ENCODE data around the gene PRR33. TPM values are rescaled to one million over a fixed set of nuclear protein-coding genes. Genes with fewer than 3 reads are reported as not detected.

Gene PRR33
- total RNA-seq, 1 donor from 2014 or later = not detected

DNA sequence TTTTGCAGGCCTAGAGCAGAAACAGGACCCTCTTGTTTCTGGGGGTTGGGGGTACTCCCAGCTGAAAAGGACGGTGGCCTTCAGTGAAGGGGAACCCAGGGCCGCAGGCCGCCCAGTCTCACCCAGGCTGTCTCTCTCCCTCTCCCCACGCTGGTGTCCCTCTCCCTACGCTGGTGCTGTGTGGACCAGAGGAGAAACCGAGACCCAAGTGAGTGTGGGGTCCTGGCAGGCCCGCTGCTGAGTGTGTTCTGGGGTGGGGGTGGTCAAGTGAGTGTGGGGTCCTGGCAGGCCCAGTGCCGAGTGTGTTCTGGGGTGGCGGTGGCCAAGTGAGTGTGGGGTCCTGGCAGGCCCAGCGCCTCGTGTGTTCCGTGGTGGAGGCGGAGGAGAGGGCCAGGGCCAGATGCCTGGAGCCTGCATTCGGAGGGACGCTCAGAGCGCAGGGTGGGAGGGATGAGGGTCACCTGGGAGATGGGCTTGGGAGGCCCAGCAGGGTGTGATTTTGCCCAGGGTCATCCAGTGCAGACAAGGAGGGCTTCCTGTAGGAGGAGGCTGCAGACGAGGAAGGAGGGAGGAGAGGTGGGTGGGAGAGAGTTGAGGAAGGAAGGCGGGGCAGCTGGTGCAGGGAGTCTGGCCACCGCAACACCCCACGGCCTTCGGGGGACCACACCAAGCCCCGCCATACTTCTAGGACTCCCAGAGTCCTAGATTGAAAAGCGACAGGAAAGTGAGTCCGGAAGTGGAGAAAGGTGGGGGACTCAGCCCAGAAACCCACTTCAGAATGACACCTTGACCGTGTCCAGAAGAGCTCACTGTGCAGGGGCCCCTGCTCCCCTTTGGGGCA, 38.1 kb upstream of the PRR33 start:
- Mint-ChIP-seq H3K27ac (peak overlapping the region; percentile 94), H3K4me3 (no peak overlapping the region), H3K4me1 (peaks cover 47% of the 10 kb centered on the region), H3K27me3 (ENCODE audit: low read depth) (no peaks in the 10 kb centered on the region), H3K36me3 (no peaks in the 10 kb centered on the region), H3K9me3 (no peaks in the 10 kb centered on the region)
- DNase-seq (ENCODE audit: low spot score in 2 of 2, unreplicated experiment in 2 of 2) = peak in 1 of 2 experiments; percentile 31
- TF ChIP-seq, protein P1, sequence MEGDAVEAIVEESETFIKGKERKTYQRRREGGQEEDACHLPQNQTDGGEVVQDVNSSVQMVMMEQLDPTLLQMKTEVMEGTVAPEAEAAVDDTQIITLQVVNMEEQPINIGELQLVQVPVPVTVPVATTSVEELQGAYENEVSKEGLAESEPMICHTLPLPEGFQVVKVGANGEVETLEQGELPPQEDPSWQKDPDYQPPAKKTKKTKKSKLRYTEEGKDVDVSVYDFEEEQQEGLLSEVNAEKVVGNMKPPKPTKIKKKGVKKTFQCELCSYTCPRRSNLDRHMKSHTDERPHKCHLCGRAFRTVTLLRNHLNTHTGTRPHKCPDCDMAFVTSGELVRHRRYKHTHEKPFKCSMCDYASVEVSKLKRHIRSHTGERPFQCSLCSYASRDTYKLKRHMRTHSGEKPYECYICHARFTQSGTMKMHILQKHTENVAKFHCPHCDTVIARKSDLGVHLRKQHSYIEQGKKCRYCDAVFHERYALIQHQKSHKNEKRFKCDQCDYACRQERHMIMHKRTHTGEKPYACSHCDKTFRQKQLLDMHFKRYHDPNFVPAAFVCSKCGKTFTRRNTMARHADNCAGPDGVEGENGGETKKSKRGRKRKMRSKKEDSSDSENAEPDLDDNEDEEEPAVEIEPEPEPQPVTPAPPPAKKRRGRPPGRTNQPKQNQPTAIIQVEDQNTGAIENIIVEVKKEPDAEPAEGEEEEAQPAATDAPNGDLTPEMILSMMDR (IDR thresholded peaks at IDR 0.05; ENCODE audit: unreplicated experiment) = no peak

DNA sequence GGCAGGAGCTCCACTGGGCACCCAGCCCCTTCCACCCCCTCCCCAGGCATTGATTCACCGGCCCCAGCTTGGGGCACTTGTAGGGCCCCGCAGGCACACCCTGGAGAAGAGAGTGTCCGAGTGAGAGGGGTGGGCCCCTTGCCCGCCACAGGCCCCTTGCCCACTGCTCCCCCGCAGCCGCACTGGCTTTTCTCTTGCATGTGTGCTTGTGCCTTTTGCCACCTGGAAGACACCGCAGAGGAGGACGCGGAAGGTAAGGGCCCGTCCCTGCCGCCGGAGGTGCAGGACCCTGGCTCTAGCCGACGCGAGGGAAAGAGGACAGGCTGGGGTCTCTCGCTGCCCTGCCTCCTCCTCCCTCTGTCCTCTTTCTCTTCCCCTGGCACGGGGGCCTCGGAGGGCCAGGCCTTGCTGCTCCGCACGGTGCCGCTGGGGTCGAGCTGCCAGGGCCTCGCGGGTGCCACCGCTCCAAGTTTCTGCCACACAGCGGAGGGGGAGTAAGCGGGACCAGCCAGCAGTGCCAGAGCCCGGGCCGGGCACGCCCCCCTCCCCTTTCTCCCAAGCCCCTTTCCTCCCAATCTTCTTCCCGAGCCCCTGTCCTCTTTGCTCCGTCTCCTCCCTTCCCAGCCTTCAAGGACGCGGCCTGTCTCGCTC, 37.3 kb upstream of the PRR33 start:
- H3K36me3 Mint-ChIP-seq = no peaks in the 10 kb centered on the region
- DNase-seq (ENCODE audit: low spot score in 2 of 2, unreplicated experiment in 2 of 2) = peak in 1 of 2 experiments; percentile 18
- H3K27me3 Mint-ChIP-seq (ENCODE audit: low read depth) = no peaks in the 10 kb centered on the region
- H3K9me3 Mint-ChIP-seq = no peaks in the 10 kb centered on the region
- peak overlapping the region; percentile 64 for H3K27ac Mint-ChIP-seq
- peaks cover 49% of the 10 kb centered on the region for H3K4me1 Mint-ChIP-seq
- no peak overlapping the region for H3K4me3 Mint-ChIP-seq
- TF ChIP-seq, protein P1 (IDR thresholded peaks at IDR 0.05; ENCODE audit: unreplicated experiment) = no peak

DNA sequence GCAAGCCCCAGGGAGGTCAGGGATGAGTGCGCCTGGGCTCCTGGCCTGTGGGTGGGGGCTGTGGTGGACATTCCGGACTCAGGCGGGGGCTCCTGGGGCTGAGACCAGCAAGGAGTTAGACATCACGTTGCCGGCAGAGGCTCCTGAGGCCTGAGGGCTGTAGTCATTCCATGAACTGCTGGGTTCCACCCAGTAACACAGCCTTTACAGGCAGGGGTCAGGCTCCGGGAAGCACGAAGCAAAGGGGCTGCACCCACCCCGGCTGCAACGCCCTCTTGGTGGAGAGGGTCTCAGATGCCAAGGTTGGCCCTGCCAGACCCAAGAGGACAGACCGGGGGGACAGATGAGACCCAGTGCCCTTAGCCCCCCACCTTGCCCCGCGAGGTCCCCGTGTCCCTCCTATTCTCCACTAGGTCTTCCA, 36.8 kb upstream of the PRR33 start:
- no peak overlapping the region for H3K4me3 Mint-ChIP-seq
- H3K27ac Mint-ChIP-seq = no peak overlapping the region
- peaks cover 54% of the 10 kb centered on the region for H3K4me1 Mint-ChIP-seq
- DNase-seq (ENCODE audit: low spot score in 2 of 2, unreplicated experiment in 2 of 2) = no peak
- H3K36me3 Mint-ChIP-seq = no peaks in the 10 kb centered on the region
- no peaks in the 10 kb centered on the region for H3K9me3 Mint-ChIP-seq
- H3K27me3 Mint-ChIP-seq (ENCODE audit: low read depth) = no peaks in the 10 kb centered on the region
- TF ChIP-seq, protein P1 (IDR thresholded peaks at IDR 0.05; ENCODE audit: unreplicated experiment) = no peak

DNA sequence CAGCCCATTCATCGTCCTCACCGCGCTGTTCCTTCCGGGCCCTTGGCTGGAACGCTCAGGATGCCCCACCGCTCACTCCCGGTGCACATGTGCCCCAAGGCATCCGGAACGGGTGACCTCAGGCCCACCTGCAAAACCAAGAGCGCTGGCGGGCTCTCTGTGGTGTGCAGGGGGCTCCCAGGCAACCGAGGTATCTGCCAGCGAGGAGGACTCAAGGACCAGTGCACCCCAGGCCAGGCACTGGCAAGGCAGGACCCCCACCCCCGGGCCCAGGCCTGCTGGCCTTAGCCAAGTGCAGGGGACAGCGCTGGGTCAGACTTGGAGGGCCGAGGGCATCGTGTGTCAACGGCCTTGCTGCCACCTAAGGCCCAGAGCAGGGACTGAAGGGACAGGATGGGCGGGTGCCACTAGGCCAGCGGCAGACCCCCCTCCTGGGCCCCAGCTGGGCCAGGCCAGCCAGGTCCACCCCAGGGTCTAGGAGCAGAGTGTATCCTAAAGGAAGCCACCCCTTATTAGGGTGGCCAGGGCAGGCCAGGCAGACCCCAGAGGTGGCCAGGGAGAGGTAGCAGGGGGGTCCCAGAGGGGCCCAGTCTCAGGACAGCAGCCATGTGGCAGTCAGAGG, 36.3 kb upstream of the PRR33 start:
- peak in 1 of 2 experiments; percentile 18 for DNase-seq (ENCODE audit: low spot score in 2 of 2, unreplicated experiment in 2 of 2)
- Mint-ChIP-seq H3K4me1 (peaks cover 52% of the 10 kb centered on the region), H3K27ac (no peak overlapping the region), H3K4me3 (no peak overlapping the region), H3K9me3 (no peaks in the 10 kb centered on the region), H3K36me3 (no peaks in the 10 kb centered on the region), H3K27me3 (ENCODE audit: low read depth) (no peaks in the 10 kb centered on the region)
- TF ChIP-seq, protein P1 (IDR thresholded peaks at IDR 0.05; ENCODE audit: unreplicated experiment) = no peak

DNA sequence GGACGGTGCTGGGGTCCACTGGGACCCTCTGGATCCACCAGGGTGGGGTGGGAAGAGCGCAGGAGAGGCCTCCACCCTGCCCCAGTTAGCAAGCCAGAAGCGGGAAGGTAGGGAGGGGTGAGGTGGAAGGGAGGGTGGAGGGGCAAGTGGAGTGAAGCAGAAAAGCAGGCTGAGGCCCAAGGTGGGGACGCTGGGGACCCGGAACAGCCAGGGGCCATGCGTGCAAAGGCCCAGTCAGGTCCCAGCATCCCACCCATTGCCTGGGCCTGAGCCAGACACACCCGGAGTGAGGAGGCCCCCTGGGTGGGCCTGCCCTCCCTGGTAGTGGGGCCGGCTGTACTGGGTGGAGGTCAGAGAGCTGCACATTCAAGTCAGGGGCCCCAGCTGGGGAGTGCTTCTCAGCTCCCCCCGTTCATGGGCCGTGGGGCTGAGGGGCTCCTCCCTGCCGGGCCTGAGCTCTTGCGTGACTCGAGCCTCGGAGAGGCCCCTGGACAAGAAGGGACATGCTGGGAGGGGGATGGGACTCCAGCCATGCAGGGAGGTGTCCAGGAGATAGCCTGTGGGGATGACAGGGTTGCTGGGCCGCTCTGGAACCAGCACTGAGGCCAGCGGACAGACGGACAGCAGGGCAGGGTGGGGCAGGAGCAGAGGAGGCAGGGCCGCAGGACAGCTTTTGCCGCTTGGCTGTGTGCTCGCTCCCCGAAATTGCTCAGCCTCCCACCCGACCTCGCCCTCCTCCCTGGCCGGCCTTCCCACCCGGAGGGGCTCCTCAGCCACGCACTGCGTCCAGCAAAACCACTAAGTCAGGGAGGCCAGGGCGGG, 35.5 kb upstream of the PRR33 start:
- peak overlapping the region; percentile 89 for H3K27ac Mint-ChIP-seq
- no peak for DNase-seq (ENCODE audit: low spot score in 2 of 2, unreplicated experiment in 2 of 2)
- H3K36me3 Mint-ChIP-seq = no peaks in the 10 kb centered on the region
- TF ChIP-seq, protein P1 (IDR thresholded peaks at IDR 0.05; ENCODE audit: unreplicated experiment) = no peak
- H3K4me3 Mint-ChIP-seq = no peak overlapping the region
- H3K9me3 Mint-ChIP-seq = no peaks in the 10 kb centered on the region
- H3K27me3 Mint-ChIP-seq (ENCODE audit: low read depth) = no peaks in the 10 kb centered on the region
- H3K4me1 Mint-ChIP-seq = peaks cover 52% of the 10 kb centered on the region

All from mesothelial cell of epicardium (in vitro differentiated cells).